PC-9 (cell line): ENCODE measurements around the gene NET1. TPM values are rescaled to one million over a fixed set of nuclear protein-coding genes. Genes with fewer than 3 reads are reported as not detected.

Experiments
- BruUV-seq: library from RNA; stranded (reverse); fragments of 400-500 nt; replicated peaks from 2 replicates; lab custom pipeline; 2021; lab: Mats Ljungman, UMichigan
- CTCF ChIA-PET: fragments of 300-600 bp; sonication (Branson Sonifier 250); formaldehyde crosslinking; loops from one replicate; lab custom pipeline; 2022; ENCODE audit warnings: antibody characterized with exemption; lab: Charles Lee
- POLR2A ChIA-PET: fragments of 300-600 bp; sonication (Branson Sonifier 250); formaldehyde crosslinking; loops from one replicate; lab custom pipeline; 2022; ENCODE audit warnings: antibody characterized with exemption; ENCODE audit not compliant: unreplicated experiment; lab: Charles Lee
- DNase-seq, 2 experiments: peaks; one replicate each; pipeline versions ENCODE4 v3.0.0 to v3.0.0-alpha.2; 2015 to 2022; ENCODE audit warnings: mixed read lengths in 1 of 2
- H2AFZ ChIP-seq: fragments of 200-600 bp; sonication (generic); 2 replicates; pipeline ENCODE4 v1.8.1; 2017; ENCODE audit warnings: antibody characterized with exemption
- H3F3A ChIP-seq: fragments of 200-600 bp; sonication (generic); 2 replicates; pipeline ENCODE4 v1.8.1; 2017; ENCODE audit warnings: antibody characterized with exemption, mild to moderate bottlenecking, low read depth; ENCODE audit not compliant: insufficient read depth
- H3K27ac ChIP-seq: fragments of 200-600 bp; sonication (generic); 2 replicates; pipeline ENCODE4 v1.6.1; 2016; ENCODE audit warnings: mixed run types
- H3K27me3 ChIP-seq: fragments of 200-600 bp; sonication (generic); 2 replicates; pipeline ENCODE4 v1.6.1; 2016; ENCODE audit warnings: low read depth, mixed run types; ENCODE audit not compliant: insufficient read depth
- H3K36me3 ChIP-seq: fragments of 200-600 bp; sonication (generic); 2 replicates; pipeline ENCODE4 v1.6.1; 2016; ENCODE audit warnings: low read depth, mixed run types
- H3K4me1 ChIP-seq: fragments of 200-600 bp; sonication (generic); replicated peaks from 2 replicates; pipeline ENCODE4 v1.6.1; 2016; ENCODE audit warnings: mixed run types; ENCODE audit not compliant: insufficient read depth
- H3K4me2 ChIP-seq: fragments of 200-600 bp; sonication (generic); 2 replicates; pipeline ENCODE4 v1.6.1; 2017; ENCODE audit warnings: mixed run types
- H3K4me3 ChIP-seq: fragments of 200-600 bp; sonication (generic); 2 replicates; pipeline ENCODE4 v1.6.1; 2016; ENCODE audit warnings: mixed run types
- H3K79me2 ChIP-seq: fragments of 200-600 bp; sonication (generic); 2 replicates; pipeline ENCODE4 v1.6.1; 2017; ENCODE audit warnings: low read depth, mixed run types
- H3K9me2 ChIP-seq: fragments of 200-600 bp; sonication (generic); 2 replicates; pipeline ENCODE4 v1.8.1; 2017; ENCODE audit warnings: mild to moderate bottlenecking; ENCODE audit not compliant: insufficient read depth
- H3K9me3 ChIP-seq: fragments of 200-600 bp; sonication (generic); 2 replicates; pipeline ENCODE4 v1.8.1; 2016; ENCODE audit warnings: low read depth; ENCODE audit not compliant: insufficient read depth
- H4K20me1 ChIP-seq: fragments of 200-600 bp; sonication (generic); 2 replicates; pipeline ENCODE4 v1.8.1; 2017; ENCODE audit not compliant: insufficient read depth
- CTCF ChIP-seq: fragments of 200-600 bp; sonication (generic); conservative IDR thresholded peaks from 2 replicates; pipeline ENCODE4 v1.6.1; 2017; ENCODE audit warnings: mixed run types, antibody characterized with exemption, mild to moderate bottlenecking, moderate library complexity
- EZH2 ChIP-seq: fragments of 200-600 bp; sonication (generic); IDR thresholded peaks from 2 replicates; pipeline ENCODE4 v1.8.0; 2017; ENCODE audit warnings: antibody characterized with exemption, low read depth
- intact Hi-C: fragments of 100-400 bp; cut with micrococcal nuclease; formaldehyde crosslinking; loops from one replicate; pipeline ENCODE4 v1.10.0; 2022; ENCODE audit not compliant: unreplicated experiment
- total RNA-seq: library from RNA; stranded (reverse); gene quantifications from 2 replicates; pipeline ENCODE4 v1.2.3, GENCODE V29; 2021

Gene NET1
- total RNA-seq, 1 experiment from 2014 or later: 150 TPM

GRCh38 chr10:5497289-5497688, 84.9 kb downstream of the NET1 start:
- Histone ChIP-seq H3K4me1 (peaks cover 82% of the 10 kb centered on the region), H3K9me3 (no peaks in the 10 kb centered on the region), H4K20me1 (no peaks in the 10 kb centered on the region), H3K9me2 (no peaks in the 10 kb centered on the region), H3K4me3 (no peak overlapping the region), H3K27ac (peak overlapping the region; percentile 66; the same call in 1 of the 2 replicates), H2AFZ (no peak overlapping the region), H3K79me2 (no peaks in the 10 kb centered on the region), H3K36me3 (no peaks in the 10 kb centered on the region), H3K27me3 (no peaks in the 10 kb centered on the region), H3K4me2 (peak overlapping the region; percentile 28; the same call in 1 of the 2 replicates), H3F3A (peaks cover 10% of the 10 kb centered on the region)
- intact Hi-C loops: no loop called here
- no TSS peak for BruUV-seq
- DNase-seq: no peak
- CTCF ChIA-PET: no interaction called here
- POLR2A ChIA-PET: no interaction called here
- no peak for TF ChIP-seq CTCF
- no peak for TF ChIP-seq EZH2

GRCh38 chr10:5497948-5498730, 85.8 kb downstream of the NET1 start:
- Histone ChIP-seq H3K27me3 (no peaks in the 10 kb centered on the region), H2AFZ (no peak overlapping the region), H3K27ac (no peak overlapping the region), H3K4me1 (peaks cover 82% of the 10 kb centered on the region), H3K9me2 (no peaks in the 10 kb centered on the region), H3K79me2 (no peaks in the 10 kb centered on the region), H3K36me3 (no peaks in the 10 kb centered on the region), H3K4me2 (no peak overlapping the region), H3K9me3 (no peaks in the 10 kb centered on the region), H3K4me3 (no peak overlapping the region), H3F3A (peaks cover 10% of the 10 kb centered on the region), H4K20me1 (no peaks in the 10 kb centered on the region)
- intact Hi-C loops: no loop called here
- CTCF ChIA-PET: no interaction called here
- BruUV-seq: no TSS peak
- POLR2A ChIA-PET: interaction anchor here (0.8 kb wide), 1 partner anchor 50 kb away, joined by 5 read pairs; no protein-coding TSS in a partner anchor
- DNase-seq: no peak
- no peak for TF ChIP-seq EZH2
- no peak for TF ChIP-seq CTCF

- ChIA-PET POLR2A (interaction anchor here (0.8 kb wide), 1 partner anchor 49 kb away, joined by 5 read pairs; no protein-coding TSS in a partner anchor), CTCF (no interaction called here)
- no peaks in the 10 kb centered on the region for H3K27me3 ChIP-seq
- no peak for DNase-seq
- no peak overlapping the region for H2AFZ ChIP-seq
- peaks cover 82% of the 10 kb centered on the region for H3K4me1 ChIP-seq
- BruUV-seq: no TSS peak
- intact Hi-C loops: loop anchor here (1.0 kb wide), 1 partner anchor 33 kb away; no protein-coding TSS in a partner anchor
- no peaks in the 10 kb centered on the region for H3K79me2 ChIP-seq
- H3K9me3 ChIP-seq: no peaks in the 10 kb centered on the region
- no peaks in the 10 kb centered on the region for H4K20me1 ChIP-seq
- H3F3A ChIP-seq: peaks cover 5% of the 10 kb centered on the region; the same call in 1 of the 2 replicates
- H3K4me3 ChIP-seq: no peak overlapping the region
- H3K27ac ChIP-seq: no peak overlapping the region
- no peak for TF ChIP-seq EZH2
- no peak for TF ChIP-seq CTCF
- H3K4me2 ChIP-seq: no peak overlapping the region
- no peaks in the 10 kb centered on the region for H3K9me2 ChIP-seq
- no peaks in the 10 kb centered on the region for H3K36me3 ChIP-seq
These were observed 86.6 kb downstream of the NET1 start for GRCh38 chr10:5498791-5499492.
